SK-N-MC (cell line): ENCODE data around the gene DLG2.

Experiments
- EZH2 ChIP-seq: fragments of 200-600 bp; sonication (generic); IDR thresholded peaks from one replicate; pipeline ENCODE4 v1.6.1; 2017; ENCODE audit warnings: antibody characterized with exemption
- POLR2AphosphoS5 ChIP-seq: IDR thresholded peaks from 2 replicates; pipeline ENCODE4 v1.6.1; 2012; ENCODE audit warnings: mild to moderate bottlenecking, low read depth, low read length, borderline replicate concordance

GRCh38 chr11:83815736-83816135 is 1811.4 kb downstream of the DLG2 start:
- TF ChIP-seq POLR2AphosphoS5 = peak; percentile 34; the same call in 1 of the 2 replicates
- TF ChIP-seq EZH2 = no peak
